ENCODE results near the gene PPIP5K1.

GRCh38 chr15:43545426-43545825, 44.6 kb downstream of the PPIP5K1 start:
- TF ChIP-seq SIN3A (IDR thresholded peaks at IDR 0.05; ENCODE audit: borderline replicate concordance, insufficient read depth, low read length) (no peak), REST (IDR thresholded peaks at IDR 0.05; ENCODE audit: insufficient read depth in 1 of 2, low read depth in 2 of 2, low read length in 2 of 2) (no peak), TAF1 (IDR thresholded peaks at IDR 0.05; ENCODE audit: borderline replicate concordance, insufficient read depth, low read length) (no peak), POLR2AphosphoS5 (IDR thresholded peaks at IDR 0.05; ENCODE audit: low read depth, low read length) (no peak), FOXP2 (optimal IDR thresholded peaks at IDR 0.05; ENCODE audit: borderline replicate concordance, extremely low read depth, extremely low read length, insufficient read depth) (no peak)

Measured in PFSK-1 (cell line).